Measurements from ENCODE around the gene RAPGEF6. TPM values are rescaled to one million over a fixed set of nuclear protein-coding genes. Genes with fewer than 3 reads are reported as not detected.
"Not testable (repeated sequence)": the region's sequence is repeated elsewhere in the genome, so short reads cannot be mapped to it uniquely, and the experiment has no call there.

RAPGEF6 gene
- total RNA-seq, 3 donors from 2014 or later (not counting 1 experiment from before 2014, with no cell fraction given): 30.1 to 61.0 (median 42.1) TPM

DNA sequence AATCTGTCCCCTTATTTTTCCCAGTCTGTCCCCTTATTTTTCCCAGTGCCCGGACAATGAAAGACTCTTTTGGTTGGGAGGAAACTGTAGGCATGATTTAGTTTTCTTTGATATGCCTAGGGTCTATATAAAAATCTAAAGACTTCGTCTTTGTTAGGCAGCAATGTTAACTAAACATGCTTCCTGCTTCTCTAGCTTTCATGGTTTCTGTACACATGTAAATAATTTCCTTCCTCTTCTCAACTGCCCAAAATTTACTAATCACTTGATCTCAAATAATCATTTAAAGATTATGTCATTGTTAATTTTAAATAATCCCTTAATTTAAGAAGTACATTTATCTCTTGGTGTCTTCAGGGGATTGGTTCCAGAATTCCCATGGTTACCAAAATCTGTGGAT, 47.8 kb upstream of the RAPGEF6 start:
- H3K4me3 ChIP-seq (ENCODE audit: low read length): no peak overlapping the region
- intact Hi-C loops (cut with micrococcal nuclease): no loop called here
- no peak overlapping the region for H3K27ac ChIP-seq (ENCODE audit: low read length)
- no peak for ATAC-seq
- 51% methylated on average over 2 of the region's 2 CpGs for WGBS (ENCODE audit: insufficient coverage)
- no peak overlapping the region for H3K4me3 Mint-ChIP-seq
- H3K9me3 ChIP-seq (ENCODE audit: control insufficient read depth, insufficient read depth, low read length): no peaks in the 10 kb centered on the region
- H3K27ac Mint-ChIP-seq: no peak overlapping the region
- peaks cover 7 to 10% of the 10 kb centered on the region in 2 donors for H3K4me1 Mint-ChIP-seq
- no peaks in the 10 kb centered on the region for H3K9me3 Mint-ChIP-seq
- no peaks in the 10 kb centered on the region for H3K36me3 Mint-ChIP-seq
- H3K27me3 Mint-ChIP-seq (ENCODE audit: low read depth in 2 of 2): no peaks in the 10 kb centered on the region
- no peak for DNase-seq
- TF ChIP-seq CTCF (IDR thresholded peaks at IDR 0.05): no peak
- H3K36me3 ChIP-seq (ENCODE audit: control insufficient read depth, insufficient read depth, low read length): peaks cover 16% of the 10 kb centered on the region
- H3K4me1 ChIP-seq (ENCODE audit: control insufficient read depth, insufficient read depth, low read length): no peaks in the 10 kb centered on the region
- H3K27me3 ChIP-seq (ENCODE audit: control insufficient read depth, insufficient read depth, low read length): no peaks in the 10 kb centered on the region

DNA sequence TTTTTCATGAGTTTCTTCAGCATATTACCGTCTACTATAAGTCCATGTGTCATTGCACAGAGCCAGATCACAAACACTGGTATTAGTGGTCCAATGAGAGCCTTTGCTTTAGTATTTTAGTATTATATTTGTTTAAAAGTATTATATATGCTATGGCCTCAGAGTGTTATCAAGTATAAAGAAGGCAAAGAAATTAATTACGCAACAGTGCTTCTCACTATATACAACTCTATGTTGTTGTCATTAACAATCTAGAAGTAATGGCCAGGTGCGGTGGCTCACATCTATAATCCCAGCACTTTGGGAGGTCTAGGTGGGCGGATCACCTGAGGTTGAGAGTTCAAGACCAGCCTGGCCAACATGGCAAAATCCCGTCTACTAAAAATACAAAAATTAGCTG, 47.1 kb upstream of the RAPGEF6 start:
- Mint-ChIP-seq H3K9me3 (no peaks in the 10 kb centered on the region), H3K4me3 (no peak overlapping the region), H3K4me1 (peaks cover 7 to 10% of the 10 kb centered on the region in 2 donors), H3K27me3 (ENCODE audit: low read depth in 2 of 2) (no peaks in the 10 kb centered on the region), H3K36me3 (peaks cover 6% of the 10 kb centered on the region), H3K27ac (no peak overlapping the region)
- Histone ChIP-seq H3K36me3 (ENCODE audit: control insufficient read depth, insufficient read depth, low read length) (peaks cover 22% of the 10 kb centered on the region), H3K27ac (ENCODE audit: low read length) (no peak overlapping the region), H3K4me1 (ENCODE audit: control insufficient read depth, insufficient read depth, low read length) (no peaks in the 10 kb centered on the region), H3K27me3 (ENCODE audit: control insufficient read depth, insufficient read depth, low read length) (no peaks in the 10 kb centered on the region), H3K4me3 (ENCODE audit: low read length) (no peak overlapping the region), H3K9me3 (ENCODE audit: control insufficient read depth, insufficient read depth, low read length) (no peaks in the 10 kb centered on the region)
- DNase-seq (no peak), ATAC-seq (no peak)
- intact Hi-C loops (cut with micrococcal nuclease): no loop called here
- no peak for TF ChIP-seq CTCF (IDR thresholded peaks at IDR 0.05)
- WGBS (ENCODE audit: insufficient coverage): 95% methylated on average over 4 of the region's 5 CpGs

DNA sequence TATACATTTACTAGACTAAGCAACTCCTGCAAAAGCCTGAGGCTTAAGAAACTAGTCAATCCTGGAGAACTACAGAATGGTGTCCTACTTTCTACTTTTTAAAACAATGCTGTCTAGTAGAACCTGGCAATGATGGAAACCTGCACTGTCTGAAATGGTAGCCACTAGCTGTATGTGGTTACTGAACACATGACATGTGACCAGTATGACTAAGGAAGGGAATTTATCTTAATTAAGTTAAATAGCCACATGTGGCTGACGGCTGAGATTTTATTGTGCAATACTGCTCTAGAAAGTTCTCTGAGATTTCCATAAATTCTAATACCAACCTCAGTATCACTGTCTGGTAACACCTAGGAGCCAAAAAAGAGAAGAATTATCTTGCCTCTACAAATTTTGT, 44.9 kb upstream of the RAPGEF6 start:
- H3K4me1 Mint-ChIP-seq: peaks cover 7 to 10% of the 10 kb centered on the region in 2 donors
- no peaks in the 10 kb centered on the region for H3K9me3 Mint-ChIP-seq
- H3K4me3 Mint-ChIP-seq: no peak overlapping the region
- H3K36me3 Mint-ChIP-seq: peaks cover 10% of the 10 kb centered on the region
- H3K4me3 ChIP-seq (ENCODE audit: low read length): no peak overlapping the region
- intact Hi-C loops (cut with micrococcal nuclease): no loop called here
- H3K27me3 ChIP-seq (ENCODE audit: control insufficient read depth, insufficient read depth, low read length): no peaks in the 10 kb centered on the region
- ATAC-seq: peak in 2 of 3 donors; percentile 24 to 42
- TF ChIP-seq CTCF (IDR thresholded peaks at IDR 0.05): no peak
- no peak overlapping the region for H3K27ac Mint-ChIP-seq
- H3K27me3 Mint-ChIP-seq (ENCODE audit: low read depth in 2 of 2): no peaks in the 10 kb centered on the region
- no peaks in the 10 kb centered on the region for H3K9me3 ChIP-seq (ENCODE audit: control insufficient read depth, insufficient read depth, low read length)
- 80% methylated on average over 1 of the region's 1 CpG for WGBS (ENCODE audit: insufficient coverage)
- peaks cover 38% of the 10 kb centered on the region for H3K36me3 ChIP-seq (ENCODE audit: control insufficient read depth, insufficient read depth, low read length)
- no peak overlapping the region for H3K27ac ChIP-seq (ENCODE audit: low read length)
- no peak for DNase-seq
- H3K4me1 ChIP-seq (ENCODE audit: control insufficient read depth, insufficient read depth, low read length): no peaks in the 10 kb centered on the region

DNA sequence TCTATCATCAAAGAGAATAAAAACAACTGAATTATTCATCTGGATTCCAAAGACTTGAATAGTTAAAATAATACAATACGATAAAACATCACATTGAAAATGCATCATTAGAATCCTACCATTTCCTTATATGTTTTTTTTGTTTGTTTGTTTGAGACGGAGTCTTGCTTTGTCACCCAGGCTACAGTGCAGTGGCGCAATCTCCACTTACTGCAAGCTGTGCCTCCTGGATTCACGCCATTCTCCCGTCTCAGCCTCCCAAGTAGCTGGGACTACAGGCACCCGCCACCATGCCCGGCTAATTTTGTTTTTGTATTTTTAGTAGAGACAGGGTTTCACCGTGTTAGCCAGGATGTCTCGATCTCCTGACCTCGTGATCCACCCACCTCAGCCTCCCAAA, 43.2 kb upstream of the RAPGEF6 start:
- H3K4me3 ChIP-seq (ENCODE audit: low read length); H3K27me3 Mint-ChIP-seq (ENCODE audit: low read depth in 2 of 2); H3K9me3 ChIP-seq (ENCODE audit: control insufficient read depth, insufficient read depth, low read length); intact Hi-C loops (cut with micrococcal nuclease); H3K27me3 ChIP-seq (ENCODE audit: control insufficient read depth, insufficient read depth, low read length); ATAC-seq; H3K36me3 Mint-ChIP-seq; H3K4me1 ChIP-seq (ENCODE audit: control insufficient read depth, insufficient read depth, low read length); H3K9me3 Mint-ChIP-seq; H3K4me3 Mint-ChIP-seq; DNase-seq; H3K27ac Mint-ChIP-seq; H3K27ac ChIP-seq (ENCODE audit: low read length): not testable (repeated sequence)
- WGBS (ENCODE audit: insufficient coverage): 100% methylated on average over 4 of the region's 10 CpGs
- peaks cover 47% of the 10 kb centered on the region for H3K36me3 ChIP-seq (ENCODE audit: control insufficient read depth, insufficient read depth, low read length)
- H3K4me1 Mint-ChIP-seq: peaks cover 7 to 10% of the 10 kb centered on the region in 2 donors
